ENCODE data around the gene ZNF584.

The ZNF584 gene

DNA sequence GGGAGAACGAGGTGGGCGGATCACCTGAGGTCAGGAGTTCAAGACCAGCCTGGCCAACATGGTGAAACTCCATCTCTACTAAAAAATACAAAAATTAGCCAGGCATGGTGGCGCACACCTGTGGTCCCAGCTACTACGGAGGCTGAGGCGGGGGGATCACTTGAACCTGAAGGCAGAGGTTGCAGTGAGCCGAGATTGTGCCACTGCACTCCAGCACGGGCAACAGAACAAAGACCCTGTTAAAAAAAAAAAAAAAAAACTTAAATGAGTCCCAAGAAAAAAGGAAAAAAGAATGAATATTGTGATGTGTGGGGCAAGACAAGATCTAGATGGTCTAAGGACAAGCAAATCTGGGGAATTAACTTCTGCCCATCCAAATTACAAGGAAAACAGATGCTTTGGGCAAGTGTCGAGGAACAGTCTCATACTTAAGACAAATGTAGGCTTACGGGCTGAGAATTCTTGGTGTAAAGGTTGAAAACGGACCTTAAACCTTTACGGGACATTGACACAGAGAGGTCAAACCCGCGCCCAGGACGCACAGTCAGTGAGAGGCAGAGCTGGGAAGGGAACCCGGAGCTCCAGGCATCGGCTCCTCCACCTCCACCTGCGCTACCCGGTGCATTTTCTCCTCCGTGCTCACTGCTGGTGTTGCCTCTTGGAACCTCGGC lies 57.8 kb downstream of the ZNF584 start:
- DNase-seq (ENCODE audit: low spot score) = no peak

DNA sequence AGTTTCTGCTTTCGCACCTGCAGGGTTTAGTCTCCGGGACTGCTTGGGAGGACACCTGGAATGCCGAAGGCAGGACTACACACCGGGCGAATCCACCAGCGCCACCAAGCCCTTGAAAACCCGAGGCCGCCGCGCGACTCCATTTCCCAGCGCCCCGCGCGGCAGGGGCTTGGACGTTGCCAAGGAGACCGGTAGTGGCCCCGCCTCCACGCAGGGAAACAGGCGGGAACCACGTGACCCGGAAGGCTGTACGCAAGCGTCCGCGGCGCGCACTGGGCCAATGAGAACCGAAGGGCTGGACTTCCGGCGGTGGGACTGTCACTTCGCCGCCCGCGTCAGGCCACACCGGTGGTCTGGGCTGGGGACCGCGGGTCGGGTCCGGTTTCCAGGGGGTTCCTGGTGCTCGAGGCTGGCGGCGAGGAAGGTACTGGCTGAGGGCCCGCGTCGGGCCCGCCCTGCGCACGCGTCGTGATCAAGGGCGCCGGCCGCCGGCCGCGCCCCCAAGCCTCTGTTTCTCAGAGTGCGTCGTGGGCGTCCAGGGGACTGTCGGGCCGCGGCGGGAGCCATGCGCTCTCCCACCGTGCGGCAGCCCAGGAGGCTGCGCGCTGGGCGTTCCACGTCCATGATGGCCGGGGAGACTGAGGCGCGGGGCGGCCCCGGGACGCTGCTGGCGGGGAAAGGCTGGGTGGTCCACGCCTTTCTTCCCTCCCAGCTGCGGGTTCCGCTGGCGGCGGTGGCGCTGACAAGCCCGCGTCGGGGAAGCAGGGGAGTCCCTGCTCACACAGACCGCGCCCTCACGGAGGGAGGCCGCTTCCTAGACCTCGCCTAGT lies 58.5 kb downstream of the ZNF584 start, which contains the start of gene ZNF324:
TSS of gene ZNF324 (plus strand) at position 321 of the 830 bp plus-strand sequence. CDS start 2,106 bp downstream, outside the sequence.
- peak; percentile 99 for DNase-seq (ENCODE audit: low spot score)
